Measurements from ENCODE around the gene PRR30. TPM values are rescaled to one million over a fixed set of nuclear protein-coding genes. Genes with fewer than 3 reads are reported as not detected.

Gene PRR30
- not detected in 2 replicates for total RNA-seq

GRCh38 chr2:27139310-27139709 is at the start of gene PRR30:
TSS of gene PRR30 (minus strand) at chr2:27139410. CDS start at chr2:27138329, 1,081 bp downstream.

GRCh38 chr2:27148801-27149439 is 9.7 kb upstream of the PRR30 start, which contains the start of gene TCF23:
TSS of gene TCF23 (plus strand) at chr2:27149004. CDS start at chr2:27149134, 130 bp downstream.

GRCh38 chr2:27133905-27134780 is 5.1 kb downstream of the PRR30 start, which contains the start of gene PREB:
TSS of gene PREB (minus strand) at chr2:27134636. CDS start at chr2:27134421, 215 bp downstream.

GRCh38 chr2:27123302-27124150 is 15.7 kb downstream of the PRR30 start, which contains the start of gene ABHD1:
TSS of gene ABHD1 (plus strand) at chr2:27123815. CDS start at chr2:27123949, 134 bp downstream.

GRCh38 chr2:27118525-27119329 is 20.5 kb downstream of the PRR30 start, which contains the start of gene CGREF1:
TSS of gene CGREF1 (minus strand) at chr2:27119128. CDS start at chr2:27104366, 14,762 bp downstream.

Other genes with a start within 250 kb of the PRR30 start
- gene MAPRE3, start 168.8 kb downstream of the PRR30 start, total RNA-seq = 1.3 and 2.0 TPM in 2 replicates
- 44.6 and 49.4 TPM in 2 replicates for gene TMEM214, start 106.4 kb downstream of the PRR30 start, total RNA-seq
- gene AGBL5, start 87.7 kb downstream of the PRR30 start, total RNA-seq = 18.1 and 33.8 TPM in 2 replicates
- gene OST4, start 67.8 kb downstream of the PRR30 start, total RNA-seq = 419 and 436 TPM in 2 replicates
- 15.2 and 79.6 TPM in 2 replicates for gene EMILIN1, start 60.8 kb downstream of the PRR30 start, total RNA-seq
- gene KHK, start 52.6 kb downstream of the PRR30 start, total RNA-seq = 2.5 and 5.4 TPM in 2 replicates
- 2.4 and 2.5 TPM in 2 replicates for gene CGREF1, start 20.3 kb downstream of the PRR30 start, total RNA-seq
- gene ABHD1, start 15.6 kb downstream of the PRR30 start, total RNA-seq = 0.16 and 0.89 TPM in 2 replicates
- 41.6 and 72.5 TPM in 2 replicates for gene PREB, start 4.8 kb downstream of the PRR30 start, total RNA-seq
- gene TCF23, start 9.6 kb upstream of the PRR30 start, total RNA-seq = not detected in 2 replicates
- 164 and 249 TPM in 2 replicates for gene ATRAID, start 72.6 kb upstream of the PRR30 start, total RNA-seq
- gene SLC5A6, start 72.9 kb upstream of the PRR30 start, total RNA-seq = 28.4 and 63.9 TPM in 2 replicates
- 66.8 and 124 TPM in 2 replicates for gene CAD, start 78.0 kb upstream of the PRR30 start, total RNA-seq
- gene SLC30A3, start 123.6 kb upstream of the PRR30 start, total RNA-seq = under 0.01 TPM in 1 of 2 replicates, not detected in the other
- not detected in 2 replicates for gene DNAJC5G, start 136.0 kb upstream of the PRR30 start, total RNA-seq
- not detected in 2 replicates for gene TRIM54, start 143.0 kb upstream of the PRR30 start, total RNA-seq
- gene UCN, start 169.0 kb upstream of the PRR30 start, total RNA-seq = 0.65 and 0.76 TPM in 2 replicates
- gene MPV17, start 183.7 kb upstream of the PRR30 start, total RNA-seq = 79.0 and 79.9 TPM in 2 replicates
- 44.4 and 49.5 TPM in 2 replicates for gene GTF3C2, start 217.4 kb upstream of the PRR30 start, total RNA-seq
- 27.0 and 33.4 TPM in 2 replicates for gene EIF2B4, start 230.9 kb upstream of the PRR30 start, total RNA-seq
- 148 and 150 TPM in 2 replicates for gene SNX17, start 231.2 kb upstream of the PRR30 start, total RNA-seq
- gene ZNF513, start 241.3 kb upstream of the PRR30 start, total RNA-seq = 6.7 and 12.9 TPM in 2 replicates

All from mesangial cell (primary cell).